GM12872 (cell line): Measurements from ENCODE around the gene KIF13A.

Experiments
- CTCF ChIP-seq: IDR thresholded peaks from 3 replicates; pipeline ENCODE4 v1.5.1; 2011; ENCODE audit warnings: low read depth, mild to moderate bottlenecking, low read length, moderate library complexity; ENCODE audit not compliant: insufficient read depth

KIF13A gene

GRCh38 chr6:17714177-17714576, 273.3 kb downstream of the KIF13A start:
- TF ChIP-seq CTCF, result no peak

GRCh38 chr6:17712576-17712975, 274.9 kb downstream of the KIF13A start:
- TF ChIP-seq CTCF, result no peak

GRCh38 chr6:17710331-17710730, 277.1 kb downstream of the KIF13A start:
- no peak for TF ChIP-seq CTCF

- no peak for TF ChIP-seq CTCF
Measured at GRCh38 chr6:17709476-17709875, 278.0 kb downstream of the KIF13A start.
